Choroid plexus epithelial cell (primary cell): Measurements from ENCODE around the gene PDZRN3.

Experiments
- DNase-seq: peaks from one replicate; pipeline ENCODE4 v3.0.0-alpha.2; 2010; ENCODE audit warnings: low read depth
- H3K4me3 ChIP-seq: 2 replicates; pipeline ENCODE4 v1.5.1; 2011; ENCODE audit warnings: low read depth, mild to moderate bottlenecking, control low read depth, low read length, moderate library complexity
- TF ChIP-seq, protein P1 (sequence below): conservative IDR thresholded peaks from 2 replicates; pipeline ENCODE4 v1.5.1; 2011; ENCODE audit warnings: low read depth, mild to moderate bottlenecking, control low read depth, inconsistent platforms, low read length, moderate library complexity

PDZRN3 gene

DNA sequence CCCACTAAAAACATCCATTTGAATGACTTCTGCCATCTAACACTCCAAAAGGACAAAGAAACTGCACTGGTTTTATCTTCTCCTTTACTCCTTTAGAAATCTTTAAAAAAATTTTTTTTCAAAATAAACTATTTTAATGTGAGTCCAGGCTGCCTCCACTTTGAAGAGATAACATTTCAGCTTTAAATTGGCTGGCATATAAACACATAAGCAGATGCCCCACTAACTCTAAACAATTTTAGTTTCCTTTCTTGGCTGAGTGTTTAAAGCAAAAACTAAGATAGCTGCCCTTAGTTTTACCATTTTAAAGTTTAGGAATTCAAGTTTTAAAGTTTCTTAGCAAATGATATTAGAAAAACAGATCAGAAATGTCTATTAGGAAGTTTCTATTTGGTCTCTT is 39.9 kb downstream of the PDZRN3 start:
- TF ChIP-seq, protein P1, sequence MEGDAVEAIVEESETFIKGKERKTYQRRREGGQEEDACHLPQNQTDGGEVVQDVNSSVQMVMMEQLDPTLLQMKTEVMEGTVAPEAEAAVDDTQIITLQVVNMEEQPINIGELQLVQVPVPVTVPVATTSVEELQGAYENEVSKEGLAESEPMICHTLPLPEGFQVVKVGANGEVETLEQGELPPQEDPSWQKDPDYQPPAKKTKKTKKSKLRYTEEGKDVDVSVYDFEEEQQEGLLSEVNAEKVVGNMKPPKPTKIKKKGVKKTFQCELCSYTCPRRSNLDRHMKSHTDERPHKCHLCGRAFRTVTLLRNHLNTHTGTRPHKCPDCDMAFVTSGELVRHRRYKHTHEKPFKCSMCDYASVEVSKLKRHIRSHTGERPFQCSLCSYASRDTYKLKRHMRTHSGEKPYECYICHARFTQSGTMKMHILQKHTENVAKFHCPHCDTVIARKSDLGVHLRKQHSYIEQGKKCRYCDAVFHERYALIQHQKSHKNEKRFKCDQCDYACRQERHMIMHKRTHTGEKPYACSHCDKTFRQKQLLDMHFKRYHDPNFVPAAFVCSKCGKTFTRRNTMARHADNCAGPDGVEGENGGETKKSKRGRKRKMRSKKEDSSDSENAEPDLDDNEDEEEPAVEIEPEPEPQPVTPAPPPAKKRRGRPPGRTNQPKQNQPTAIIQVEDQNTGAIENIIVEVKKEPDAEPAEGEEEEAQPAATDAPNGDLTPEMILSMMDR: no peak
- H3K4me3 ChIP-seq: no peak overlapping the region
- no peak for DNase-seq

DNA sequence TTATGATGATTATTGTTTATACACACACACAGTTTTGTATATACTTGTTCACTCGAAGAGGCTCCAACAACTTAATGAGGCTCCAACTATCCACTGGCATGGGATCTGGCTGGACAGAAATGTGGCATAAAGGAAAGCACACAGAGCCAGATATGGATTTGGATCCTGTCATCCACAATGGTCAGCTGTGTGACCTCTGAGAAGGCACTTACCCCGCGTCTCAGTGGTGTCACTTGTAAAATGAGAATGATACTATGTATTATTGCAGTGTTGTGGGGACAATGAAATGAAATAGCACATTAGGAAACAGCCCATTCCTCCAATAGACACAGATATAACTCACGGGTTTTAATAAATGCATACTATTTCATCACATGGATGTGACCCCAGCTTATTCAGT is 42.2 kb downstream of the PDZRN3 start:
- H3K4me3 ChIP-seq: no peak overlapping the region
- TF ChIP-seq, protein P1: no peak
- no peak for DNase-seq

DNA sequence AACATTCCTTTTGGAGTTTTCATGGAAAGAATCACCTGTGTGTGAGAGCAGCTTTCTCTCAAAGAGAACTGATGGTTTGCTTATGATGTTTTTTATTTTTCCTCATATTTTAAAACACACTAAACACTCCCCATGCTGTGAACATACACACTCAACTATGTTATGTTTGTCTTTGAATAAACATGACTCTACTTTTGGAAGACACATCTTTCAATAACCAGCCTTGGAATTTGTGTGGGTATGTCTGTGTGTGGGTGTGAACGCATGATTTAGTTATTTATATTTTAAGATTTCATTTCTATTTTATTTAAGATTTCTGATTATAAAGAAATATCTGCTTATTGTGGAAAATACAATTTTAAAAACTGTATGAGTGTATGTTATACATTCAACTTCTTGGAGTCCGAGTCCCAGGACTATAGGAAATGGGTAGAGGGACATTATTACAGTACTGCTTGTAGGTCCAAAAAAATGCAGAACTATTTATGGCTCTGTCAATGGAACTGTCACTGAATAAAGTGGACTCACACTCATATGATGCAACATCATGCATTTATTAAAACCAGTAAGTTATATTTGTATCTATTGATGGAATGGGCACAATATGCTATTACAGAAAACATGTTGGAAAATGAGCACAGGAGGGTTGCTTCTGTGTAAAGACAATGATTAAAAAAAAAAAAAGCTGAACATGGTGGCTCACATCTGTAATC is 43.5 kb downstream of the PDZRN3 start:
- no peak overlapping the region for H3K4me3 ChIP-seq
- DNase-seq: no peak
- TF ChIP-seq, protein P1: no peak

DNA sequence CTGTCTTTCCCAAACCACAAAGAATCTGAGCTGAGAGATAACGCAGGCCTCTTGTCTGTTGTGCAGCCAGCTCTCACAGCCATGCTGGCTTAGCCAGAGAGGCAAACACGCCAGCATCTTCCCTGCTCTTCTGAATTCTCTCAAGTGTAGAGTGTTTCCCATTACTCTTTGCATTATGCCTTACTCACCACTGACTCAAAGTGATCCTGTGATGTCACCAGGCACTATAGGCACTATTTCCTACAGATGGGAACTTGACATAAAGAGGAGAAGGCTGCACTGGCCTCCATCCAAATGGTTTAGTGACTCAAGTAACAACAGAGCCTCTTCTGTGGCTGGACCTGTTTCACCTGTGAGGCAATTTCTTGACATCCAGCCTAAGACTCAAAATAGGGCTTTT is 44.4 kb downstream of the PDZRN3 start:
- H3K4me3 ChIP-seq: no peak overlapping the region
- DNase-seq: peak; percentile 71
- TF ChIP-seq, protein P1: no peak

DNA sequence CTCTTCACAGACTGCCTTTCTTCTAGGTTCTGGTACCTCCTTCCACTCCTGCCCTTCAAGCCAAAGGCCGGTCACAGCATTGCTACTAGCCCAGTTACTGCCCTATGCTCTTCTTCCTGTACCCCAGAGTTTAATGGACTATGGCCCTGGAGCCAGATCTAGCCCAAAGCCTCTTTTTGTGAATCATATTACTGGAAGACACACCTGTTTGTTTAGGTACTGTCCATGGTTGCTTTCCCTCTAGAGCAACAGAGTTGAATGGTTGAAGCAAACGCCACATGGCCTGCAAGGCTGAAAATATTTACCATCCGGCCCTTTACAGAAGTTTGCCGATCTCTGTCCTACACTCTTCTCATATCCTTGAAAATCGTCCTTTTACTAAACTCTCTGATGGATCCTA is 47.0 kb downstream of the PDZRN3 start:
- no peak overlapping the region for H3K4me3 ChIP-seq
- TF ChIP-seq, protein P1: no peak
- no peak for DNase-seq

DNA sequence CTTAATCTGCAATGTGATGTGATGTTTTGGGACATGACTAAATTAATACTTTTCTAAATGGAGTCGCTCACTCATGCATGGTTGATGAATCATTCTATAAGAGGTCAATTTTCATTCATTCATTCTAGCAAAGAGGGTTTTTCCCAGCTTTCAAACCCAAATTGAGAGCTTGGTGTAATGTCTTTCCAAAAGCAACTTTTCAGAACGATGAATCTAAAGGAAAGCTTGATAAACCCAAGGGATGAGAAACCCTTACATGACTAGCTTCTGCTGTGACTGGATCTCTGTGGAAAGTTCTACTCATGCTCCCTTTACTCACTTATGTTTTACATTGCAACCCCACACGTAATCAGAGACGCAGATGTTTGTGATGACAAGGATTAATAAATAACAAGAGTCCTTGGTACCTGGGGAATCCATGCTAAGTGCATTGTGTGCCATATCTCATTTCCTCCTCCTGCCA is 47.7 kb downstream of the PDZRN3 start:
- TF ChIP-seq, protein P1: no peak
- DNase-seq: peak; percentile 12
- no peak overlapping the region for H3K4me3 ChIP-seq

DNA sequence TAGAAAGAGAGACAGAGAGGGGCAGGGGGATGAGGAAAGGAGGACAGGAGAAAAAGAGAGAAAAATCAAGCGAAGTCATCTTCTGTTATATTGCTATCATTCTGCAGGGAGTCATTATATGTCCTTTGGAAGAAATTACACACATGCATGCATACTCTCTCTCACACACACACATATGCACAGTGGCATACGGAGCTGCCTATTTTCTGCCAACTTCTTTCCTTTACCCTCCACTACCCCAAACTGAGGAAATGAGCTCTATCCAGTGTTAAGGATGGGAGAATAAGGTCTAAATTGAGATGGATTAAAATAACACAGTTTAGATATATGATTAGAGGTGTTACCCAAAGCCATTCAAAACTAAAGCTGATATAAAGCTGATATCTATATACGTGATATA is 48.8 kb downstream of the PDZRN3 start:
- no peak for DNase-seq
- TF ChIP-seq, protein P1: no peak
- H3K4me3 ChIP-seq: no peak overlapping the region
